PC-3 (cell line): ENCODE results near the gene VWC2L.

Experiments
- EZH2 ChIP-seq: fragments of 300-600 bp; sonication (generic); IDR thresholded peaks from one replicate; pipeline ENCODE4 v1.6.1; 2017; ENCODE audit warnings: antibody characterized with exemption, mild to moderate bottlenecking, low read length; ENCODE audit not compliant: unreplicated experiment
- TF ChIP-seq, protein P1 (sequence below): fragments of 300-600 bp; sonication (generic); conservative IDR thresholded peaks from 2 replicates; pipeline ENCODE4 v1.5.1; 2017; ENCODE audit warnings: antibody characterized with exemption, low read depth, mild to moderate bottlenecking, low read length

DNA sequence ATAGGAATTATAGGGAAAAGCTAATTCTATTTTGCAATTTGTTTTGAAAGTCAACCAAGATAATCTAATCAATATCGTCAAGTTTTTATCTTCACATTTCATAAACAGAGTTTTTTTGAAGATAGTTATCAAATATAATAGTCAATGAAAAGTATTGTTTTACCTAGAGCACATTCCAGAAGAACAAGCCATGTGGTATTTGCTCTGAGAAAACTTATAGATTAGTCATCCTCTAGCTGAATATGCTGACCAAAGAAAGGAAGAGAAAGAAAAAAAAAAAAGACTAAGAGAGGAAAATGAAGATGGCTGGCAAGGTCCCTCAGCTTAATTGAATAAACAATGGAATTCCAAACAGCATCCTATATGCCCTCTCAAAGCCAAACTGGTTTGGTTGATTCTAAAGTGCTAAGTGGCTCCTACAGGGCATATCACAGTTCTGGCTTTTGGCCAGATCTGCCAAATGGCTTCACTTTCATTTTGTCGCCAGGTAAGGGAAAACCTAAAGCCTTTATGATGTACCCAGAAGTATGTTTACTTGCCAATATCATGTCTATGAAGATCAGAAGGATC is 132.6 kb downstream of the VWC2L start:
- TF ChIP-seq, protein P1, sequence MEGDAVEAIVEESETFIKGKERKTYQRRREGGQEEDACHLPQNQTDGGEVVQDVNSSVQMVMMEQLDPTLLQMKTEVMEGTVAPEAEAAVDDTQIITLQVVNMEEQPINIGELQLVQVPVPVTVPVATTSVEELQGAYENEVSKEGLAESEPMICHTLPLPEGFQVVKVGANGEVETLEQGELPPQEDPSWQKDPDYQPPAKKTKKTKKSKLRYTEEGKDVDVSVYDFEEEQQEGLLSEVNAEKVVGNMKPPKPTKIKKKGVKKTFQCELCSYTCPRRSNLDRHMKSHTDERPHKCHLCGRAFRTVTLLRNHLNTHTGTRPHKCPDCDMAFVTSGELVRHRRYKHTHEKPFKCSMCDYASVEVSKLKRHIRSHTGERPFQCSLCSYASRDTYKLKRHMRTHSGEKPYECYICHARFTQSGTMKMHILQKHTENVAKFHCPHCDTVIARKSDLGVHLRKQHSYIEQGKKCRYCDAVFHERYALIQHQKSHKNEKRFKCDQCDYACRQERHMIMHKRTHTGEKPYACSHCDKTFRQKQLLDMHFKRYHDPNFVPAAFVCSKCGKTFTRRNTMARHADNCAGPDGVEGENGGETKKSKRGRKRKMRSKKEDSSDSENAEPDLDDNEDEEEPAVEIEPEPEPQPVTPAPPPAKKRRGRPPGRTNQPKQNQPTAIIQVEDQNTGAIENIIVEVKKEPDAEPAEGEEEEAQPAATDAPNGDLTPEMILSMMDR = no peak
- TF ChIP-seq EZH2 = no peak
